ES-I3 (cell line): ENCODE results near the gene CLDN20.
"Not testable (repeated sequence)": the region's sequence is repeated elsewhere in the genome, so short reads cannot be mapped to it uniquely, and the experiment has no call there.

Source experiments
- H3K36me3 ChIP-seq: 2 replicates; pipeline ENCODE4 v1.6.1; 2013; ENCODE audit warnings: mild to moderate bottlenecking, low read length, control low read depth, moderate library complexity; ENCODE audit not compliant: insufficient read depth
- H3K4me1 ChIP-seq: 2 replicates; pipeline ENCODE4 v1.6.1; 2013; ENCODE audit warnings: mild to moderate bottlenecking, control low read depth, low read length; ENCODE audit not compliant: insufficient read depth
- H3K9ac ChIP-seq: 2 replicates; pipeline ENCODE4 v1.6.1; 2013; ENCODE audit warnings: low read depth, mild to moderate bottlenecking, low read length, moderate library complexity
- H3K9me3 ChIP-seq: 2 replicates; pipeline ENCODE4 v1.6.1; 2013; ENCODE audit warnings: mild to moderate bottlenecking, low read length, moderate library complexity; ENCODE audit not compliant: control insufficient read depth, insufficient read depth

The CLDN20 gene

GRCh38 chr6:155291291-155291690 is 27.5 kb downstream of the CLDN20 start:
- Histone ChIP-seq H3K9me3 (no peaks in the 10 kb centered on the region), H3K4me1 (no peaks in the 10 kb centered on the region; the same call in 1 of the 2 replicates), H3K9ac (no peak overlapping the region), H3K36me3 (peaks cover 11% of the 10 kb centered on the region)

DNA sequence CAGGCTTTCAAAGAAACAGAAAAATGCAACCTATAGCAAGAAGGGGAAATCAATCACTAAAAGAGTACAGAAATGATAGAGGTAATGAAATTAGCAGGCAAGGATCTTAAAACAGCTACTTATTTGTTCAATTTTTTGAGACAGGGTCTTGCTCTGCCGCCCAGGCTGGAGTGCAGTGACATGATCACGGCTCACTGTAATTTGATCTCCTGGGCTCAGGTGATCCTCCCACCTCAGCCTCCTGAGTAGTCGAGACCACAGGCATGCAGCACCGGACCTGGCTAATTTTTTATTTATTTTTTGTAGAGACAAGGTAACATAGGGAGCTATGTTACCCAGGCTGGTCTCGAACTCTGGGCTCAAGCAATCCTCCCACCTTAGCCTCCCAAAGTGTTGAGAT is 28.9 kb downstream of the CLDN20 start:
- Histone ChIP-seq H3K9me3 (no peaks in the 10 kb centered on the region), H3K4me1 (no peaks in the 10 kb centered on the region; the same call in 1 of the 2 replicates), H3K9ac (no peak overlapping the region), H3K36me3 (peaks cover 14% of the 10 kb centered on the region)

DNA sequence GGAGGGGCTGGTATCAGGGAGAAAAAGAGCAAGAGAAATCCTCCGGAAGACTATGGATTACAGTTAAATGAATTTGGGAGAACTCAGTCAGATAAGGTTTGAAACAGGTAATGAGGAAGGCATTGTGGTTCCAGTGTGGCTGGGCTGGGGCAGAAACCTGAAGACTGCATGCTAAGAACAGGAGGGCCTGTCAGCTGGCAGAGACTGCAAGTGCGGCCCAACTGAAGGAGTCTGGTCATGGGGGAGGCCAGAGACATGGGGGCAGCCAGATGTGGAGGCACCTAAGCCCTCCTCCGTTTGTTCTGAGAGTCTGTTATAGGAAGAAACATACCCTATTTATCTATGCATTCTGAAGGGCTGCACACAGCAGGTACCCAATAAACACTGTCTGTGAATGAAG is 33.9 kb downstream of the CLDN20 start:
- no peak overlapping the region for H3K9ac ChIP-seq
- peaks cover 5% of the 10 kb centered on the region; the same call in 1 of the 2 replicates for H3K4me1 ChIP-seq
- peaks cover 13% of the 10 kb centered on the region for H3K36me3 ChIP-seq
- no peaks in the 10 kb centered on the region for H3K9me3 ChIP-seq

- Histone ChIP-seq H3K4me1 (peaks cover 6% of the 10 kb centered on the region; the same call in 1 of the 2 replicates), H3K9me3 (no peaks in the 10 kb centered on the region), H3K36me3 (peaks cover 10% of the 10 kb centered on the region; the same call in 1 of the 2 replicates), H3K9ac (no peak overlapping the region)
These were observed 38.1 kb downstream of the CLDN20 start for GRCh38 chr6:155301867-155302266.

GRCh38 chr6:155303361-155303870 is 39.6 kb downstream of the CLDN20 start:
- no peaks in the 10 kb centered on the region for H3K9me3 ChIP-seq
- H3K4me1 ChIP-seq: peaks cover 6% of the 10 kb centered on the region; the same call in 1 of the 2 replicates
- H3K9ac ChIP-seq: no peak overlapping the region
- H3K36me3 ChIP-seq: peaks cover 14% of the 10 kb centered on the region

DNA sequence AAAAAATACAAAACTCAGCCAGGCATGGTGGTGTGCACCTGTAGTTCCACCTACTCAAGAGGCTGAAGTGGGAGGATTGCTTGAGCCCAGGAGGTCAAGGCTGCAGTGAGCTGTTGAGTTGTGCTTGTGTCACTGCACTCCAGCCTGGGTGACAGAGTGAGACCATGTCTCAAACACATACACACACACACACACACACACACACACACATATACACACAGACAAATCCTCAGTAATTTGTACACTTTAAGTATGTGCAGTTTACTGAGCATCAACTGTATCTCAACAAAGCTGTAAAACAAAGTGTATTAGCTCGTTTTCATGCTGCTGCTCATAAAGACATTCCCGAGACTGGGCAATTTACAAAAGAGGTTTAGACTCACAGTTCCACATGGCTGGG is 43.1 kb downstream of the CLDN20 start:
- no peak overlapping the region for H3K9ac ChIP-seq
- peaks cover 17% of the 10 kb centered on the region for H3K36me3 ChIP-seq
- no peaks in the 10 kb centered on the region for H3K9me3 ChIP-seq
- peaks cover 12% of the 10 kb centered on the region; the same call in 1 of the 2 replicates for H3K4me1 ChIP-seq

DNA sequence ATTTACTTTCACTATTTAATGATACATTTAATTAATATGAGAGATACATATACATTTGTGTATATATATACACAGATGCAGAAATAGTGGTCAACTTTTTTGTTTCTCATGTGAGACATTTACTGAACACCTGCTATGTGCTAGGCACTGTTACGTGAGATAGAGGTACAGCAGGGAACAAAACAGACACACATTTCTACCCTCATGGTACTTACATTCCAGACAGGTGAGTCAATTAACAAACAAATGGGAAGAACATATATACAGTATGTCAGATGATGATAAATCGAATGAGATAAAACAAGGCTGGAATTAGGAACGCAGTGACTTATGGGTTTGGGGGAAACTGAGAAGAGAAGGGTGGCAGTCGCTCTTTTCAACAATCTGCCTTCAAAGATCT is 45.3 kb downstream of the CLDN20 start:
- Histone ChIP-seq H3K4me1 (peaks cover 8% of the 10 kb centered on the region; the same call in 1 of the 2 replicates), H3K9me3 (no peaks in the 10 kb centered on the region), H3K9ac (no peak overlapping the region), H3K36me3 (peaks cover 17% of the 10 kb centered on the region)

- H3K36me3 ChIP-seq: peaks cover 17% of the 10 kb centered on the region
- no peak overlapping the region for H3K9ac ChIP-seq
- H3K9me3 ChIP-seq: no peaks in the 10 kb centered on the region
- H3K4me1 ChIP-seq: peaks cover 9% of the 10 kb centered on the region; the same call in 1 of the 2 replicates
These were observed 46.8 kb downstream of the CLDN20 start for GRCh38 chr6:155310596-155310995.

- H3K36me3 ChIP-seq: peaks cover 17% of the 10 kb centered on the region
- H3K9me3 ChIP-seq: no peaks in the 10 kb centered on the region
- H3K4me1 ChIP-seq: peaks cover 11% of the 10 kb centered on the region; the same call in 1 of the 2 replicates
- H3K9ac ChIP-seq: no peak overlapping the region
These were observed 47.3 kb downstream of the CLDN20 start for GRCh38 chr6:155311086-155311485.

GRCh38 chr6:155311583-155311982 is 47.8 kb downstream of the CLDN20 start:
- H3K9ac ChIP-seq: no peak overlapping the region
- no peaks in the 10 kb centered on the region for H3K9me3 ChIP-seq
- peaks cover 11% of the 10 kb centered on the region; the same call in 1 of the 2 replicates for H3K4me1 ChIP-seq
- peaks cover 16% of the 10 kb centered on the region for H3K36me3 ChIP-seq

DNA sequence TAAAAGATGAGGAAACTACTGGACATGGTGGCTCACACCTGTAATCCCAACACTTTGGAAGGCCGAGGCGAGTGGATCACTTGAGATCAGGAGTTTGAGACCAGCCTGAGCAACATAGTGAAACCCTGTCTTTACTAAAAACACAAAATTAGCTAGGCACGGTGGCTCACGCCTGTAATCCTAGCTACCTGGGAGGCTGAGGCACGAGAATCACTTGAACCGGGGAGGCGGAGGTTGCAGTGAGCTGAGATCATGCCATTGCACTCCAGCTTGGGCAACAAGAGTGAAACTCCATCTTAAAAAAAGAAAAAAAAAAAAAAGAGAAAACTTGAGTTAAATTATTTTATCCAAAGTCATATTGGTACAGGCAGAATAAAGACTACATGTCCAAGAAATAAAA is 49.1 kb downstream of the CLDN20 start:
- Histone ChIP-seq H3K4me1 (peaks cover 11% of the 10 kb centered on the region; the same call in 1 of the 2 replicates), H3K9ac (peak overlapping the region; percentile 94; the same call in 1 of the 2 replicates)
- not testable (repeated sequence) for H3K9me3 ChIP-seq, H3K36me3 ChIP-seq

GRCh38 chr6:155313602-155314091 is 49.8 kb downstream of the CLDN20 start:
- Histone ChIP-seq H3K4me1 (peaks cover 11% of the 10 kb centered on the region; the same call in 1 of the 2 replicates), H3K9me3 (no peaks in the 10 kb centered on the region), H3K36me3 (peaks cover 10% of the 10 kb centered on the region), H3K9ac (peak overlapping the region; percentile 94)

GRCh38 chr6:155314092-155314772 is 50.4 kb downstream of the CLDN20 start, which contains the start of gene TFB1M:
TFB1M (minus strand) TSS chr6:155314484; CDS start chr6:155314428, 56 bp downstream.
- peaks cover 8% of the 10 kb centered on the region for H3K36me3 ChIP-seq
- no peaks in the 10 kb centered on the region for H3K9me3 ChIP-seq
- peak within 1 kb of the TSS; percentile 94 for H3K9ac ChIP-seq
- peaks cover 11% of the 10 kb centered on the region; the same call in 1 of the 2 replicates for H3K4me1 ChIP-seq

DNA sequence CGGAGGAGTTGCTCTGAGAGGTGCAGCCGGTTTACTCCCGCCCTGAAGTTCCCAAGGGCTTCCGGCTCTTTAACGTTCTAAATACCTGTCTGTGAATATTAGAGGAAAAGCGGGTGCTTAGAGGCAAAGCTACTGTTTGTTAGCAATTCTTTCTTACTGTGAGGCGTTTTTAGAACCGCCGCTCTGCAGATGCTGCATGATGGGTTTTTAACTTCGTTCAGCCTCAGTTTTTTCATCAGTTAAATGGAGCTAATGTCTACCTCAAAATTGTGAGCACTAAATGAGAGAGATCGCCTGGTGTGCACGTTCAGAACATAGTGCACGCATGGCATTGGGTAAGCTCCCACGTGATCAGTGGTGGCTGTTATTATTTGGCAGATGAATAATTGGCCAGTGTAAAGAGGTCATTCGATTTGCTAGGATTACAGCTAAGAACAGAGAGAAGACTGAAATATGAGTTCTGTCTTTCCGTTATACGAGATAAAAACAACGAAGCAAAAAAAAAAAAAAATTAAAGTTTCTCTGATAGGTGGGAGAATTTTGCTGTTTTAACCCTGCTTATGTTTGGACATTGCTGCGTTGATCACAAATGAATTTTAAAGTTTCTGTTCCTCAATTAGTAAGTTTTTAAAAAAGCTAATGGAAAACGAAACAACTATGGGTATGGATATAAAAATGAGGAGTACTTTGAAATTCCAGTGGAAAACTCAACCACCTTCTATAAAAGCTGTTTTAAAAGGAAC is 51.1 kb downstream of the CLDN20 start:
- peaks cover 11% of the 10 kb centered on the region; the same call in 1 of the 2 replicates for H3K4me1 ChIP-seq
- H3K36me3 ChIP-seq: 0 out of 2 replicates have a peak, but pooled peaks cover 5% of the 10 kb centered on the region

More for the DNA sequence above, 51.1 kb downstream of the CLDN20 start:
- Histone ChIP-seq H3K9me3 (no peaks in the 10 kb centered on the region), H3K9ac (peak overlapping the region; percentile 72)
